GM20000 (cell line): ENCODE data around the gene CTBP1.

Experiments
- DNase-seq: peaks from one replicate; pipeline ENCODE4 v3.0.0; 2012; ENCODE audit warnings: low spot score
- TF ChIP-seq, protein P1 (sequence below): IDR thresholded peaks from 2 replicates; pipeline ENCODE4 v1.5.1; 2012; ENCODE audit warnings: mild to moderate bottlenecking, control low read depth; ENCODE audit errors: extremely low read depth, missing control alignments

The CTBP1 gene

DNA sequence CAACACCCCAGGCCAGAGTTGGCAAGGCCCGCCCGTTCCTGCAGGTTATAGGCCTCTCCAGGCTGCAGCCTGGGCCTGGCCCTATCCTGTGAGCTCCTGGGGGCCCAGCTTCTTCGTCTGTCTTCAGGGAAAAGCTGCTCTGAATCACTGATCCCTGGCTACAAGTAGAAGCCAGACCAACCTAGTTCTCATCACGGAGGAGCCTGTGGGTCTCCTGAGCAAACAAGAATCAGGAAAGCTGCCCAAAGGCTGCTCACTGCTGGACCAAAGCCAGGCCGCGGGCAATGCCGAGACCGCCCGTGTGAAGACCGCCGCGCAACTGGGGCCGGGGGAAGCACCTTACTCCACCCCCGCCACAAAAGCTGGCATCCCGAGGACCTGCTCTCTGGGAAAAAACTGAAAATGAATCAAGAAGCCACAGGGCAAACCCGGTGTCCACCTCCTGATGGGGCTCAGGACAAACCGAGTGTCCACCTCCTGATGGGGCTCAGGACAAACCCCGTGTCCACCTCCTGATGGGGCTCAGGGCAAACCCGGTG is 12.8 kb downstream of the CTBP1 start:
- TF ChIP-seq, protein P1, sequence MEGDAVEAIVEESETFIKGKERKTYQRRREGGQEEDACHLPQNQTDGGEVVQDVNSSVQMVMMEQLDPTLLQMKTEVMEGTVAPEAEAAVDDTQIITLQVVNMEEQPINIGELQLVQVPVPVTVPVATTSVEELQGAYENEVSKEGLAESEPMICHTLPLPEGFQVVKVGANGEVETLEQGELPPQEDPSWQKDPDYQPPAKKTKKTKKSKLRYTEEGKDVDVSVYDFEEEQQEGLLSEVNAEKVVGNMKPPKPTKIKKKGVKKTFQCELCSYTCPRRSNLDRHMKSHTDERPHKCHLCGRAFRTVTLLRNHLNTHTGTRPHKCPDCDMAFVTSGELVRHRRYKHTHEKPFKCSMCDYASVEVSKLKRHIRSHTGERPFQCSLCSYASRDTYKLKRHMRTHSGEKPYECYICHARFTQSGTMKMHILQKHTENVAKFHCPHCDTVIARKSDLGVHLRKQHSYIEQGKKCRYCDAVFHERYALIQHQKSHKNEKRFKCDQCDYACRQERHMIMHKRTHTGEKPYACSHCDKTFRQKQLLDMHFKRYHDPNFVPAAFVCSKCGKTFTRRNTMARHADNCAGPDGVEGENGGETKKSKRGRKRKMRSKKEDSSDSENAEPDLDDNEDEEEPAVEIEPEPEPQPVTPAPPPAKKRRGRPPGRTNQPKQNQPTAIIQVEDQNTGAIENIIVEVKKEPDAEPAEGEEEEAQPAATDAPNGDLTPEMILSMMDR: no peak
- no peak for DNase-seq

DNA sequence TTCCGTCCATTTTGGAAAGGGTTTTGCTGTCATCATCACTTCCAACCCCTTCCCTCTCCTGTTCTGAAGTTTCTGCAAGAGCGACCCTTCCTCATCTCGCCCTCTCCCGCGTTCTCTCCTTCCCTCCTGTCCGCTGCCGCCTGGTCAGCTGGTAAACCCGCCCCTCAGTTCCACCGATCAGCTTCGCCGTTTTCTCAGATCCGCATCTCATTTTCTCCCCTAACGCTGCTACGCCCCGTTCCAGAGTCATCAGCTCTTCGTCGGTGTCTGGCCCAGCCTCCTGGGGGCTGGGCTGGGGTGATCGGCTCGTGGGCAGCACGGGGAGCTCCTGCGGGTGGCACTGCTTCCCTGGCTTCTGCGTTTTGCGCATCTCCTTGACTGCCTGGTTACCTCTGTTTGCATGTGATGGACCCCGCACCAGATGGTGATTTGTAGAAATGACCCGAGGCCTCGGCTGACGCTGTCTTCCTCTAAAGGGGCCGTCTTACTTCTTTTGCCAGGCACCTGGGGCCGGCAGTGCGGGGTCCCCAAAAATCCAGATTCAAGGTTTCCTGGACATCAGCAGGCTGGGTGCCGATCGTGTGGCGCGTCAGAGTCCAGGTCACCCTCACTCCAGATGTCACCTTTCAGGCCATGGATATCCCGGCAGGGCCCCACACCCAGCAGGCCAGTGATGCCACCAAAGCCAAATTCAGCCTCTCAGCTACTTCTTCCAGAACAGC is 13.4 kb downstream of the CTBP1 start:
- TF ChIP-seq, protein P1: no peak
- DNase-seq: no peak

DNA sequence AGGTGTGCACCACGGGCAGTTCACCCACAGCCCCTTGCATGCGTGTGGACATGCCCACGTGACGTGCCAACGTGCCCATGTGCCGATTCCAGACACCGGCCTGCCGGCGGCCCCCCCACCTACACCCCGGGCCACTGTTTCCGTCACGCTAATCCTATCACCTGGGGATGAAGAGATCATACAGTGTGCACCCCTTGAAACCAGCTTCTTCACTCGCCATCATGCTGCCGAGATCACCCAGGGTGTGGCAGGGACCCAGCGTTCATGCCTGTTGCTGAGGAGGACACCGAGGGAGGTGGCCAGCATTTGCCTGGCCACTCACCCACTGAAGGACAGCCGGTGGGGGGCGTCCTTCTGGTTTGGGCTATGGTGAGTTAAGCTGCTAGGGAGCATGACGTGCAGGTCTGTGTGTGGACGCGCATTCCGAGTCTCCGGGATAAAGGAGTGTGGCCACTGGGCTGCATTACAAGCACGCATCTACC is 14.1 kb downstream of the CTBP1 start:
- TF ChIP-seq, protein P1: no peak

DNA sequence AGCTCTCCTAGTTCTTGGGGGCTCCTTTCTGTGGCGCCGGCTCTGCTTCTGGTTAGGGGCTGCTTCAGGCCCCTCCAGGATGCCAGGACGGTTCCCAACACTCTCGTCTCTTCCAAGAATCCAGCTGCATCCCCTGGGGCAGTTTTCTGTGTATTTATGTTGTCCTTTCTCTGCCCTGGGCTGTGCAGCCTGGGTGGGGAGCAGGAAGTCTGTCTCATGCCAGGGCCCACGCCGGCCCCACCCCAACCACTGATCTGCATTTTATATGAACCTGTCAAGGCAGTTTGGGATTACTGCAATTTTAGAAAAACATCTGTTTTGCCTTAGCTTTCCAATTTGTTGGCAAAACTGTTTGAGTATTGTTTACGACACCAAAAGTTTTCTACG is 14.6 kb downstream of the CTBP1 start:
- no peak for DNase-seq
- TF ChIP-seq, protein P1: no peak

More for the DNA sequence above, 14.1 kb downstream of the CTBP1 start:
- DNase-seq: no peak

DNA sequence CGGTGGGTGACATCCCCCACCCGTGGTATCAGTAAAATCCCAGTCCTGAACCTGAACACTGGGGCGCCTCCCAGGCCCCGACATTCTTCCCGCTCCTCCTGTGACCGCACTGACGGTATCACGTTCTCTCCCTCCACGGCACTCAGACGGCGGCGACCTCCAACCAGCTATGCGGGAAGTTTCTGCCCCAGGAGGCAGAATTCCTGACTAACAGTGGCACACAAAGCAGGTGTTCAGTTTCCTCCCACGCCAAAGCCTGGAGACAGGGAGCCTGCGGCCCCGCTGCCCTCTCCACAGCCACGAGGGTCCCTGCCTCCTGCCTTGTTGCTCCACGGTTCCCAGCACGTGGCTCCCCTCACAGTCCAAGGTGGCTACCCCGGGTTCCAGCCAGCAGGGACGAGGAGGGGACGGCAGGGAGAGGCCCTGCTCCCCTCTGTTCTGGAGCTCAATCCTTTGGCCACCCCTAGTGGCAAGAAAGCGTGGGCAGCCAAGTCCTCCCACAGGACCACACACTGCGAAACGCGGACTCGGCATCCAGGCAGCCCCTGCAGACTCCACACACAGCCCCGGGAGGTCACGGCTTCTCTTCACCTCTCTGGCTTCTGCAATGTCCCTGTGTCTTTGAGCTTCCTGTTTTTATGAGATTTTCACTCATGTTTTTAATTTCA is 15.2 kb downstream of the CTBP1 start:
- TF ChIP-seq, protein P1: no peak
- DNase-seq: no peak

DNA sequence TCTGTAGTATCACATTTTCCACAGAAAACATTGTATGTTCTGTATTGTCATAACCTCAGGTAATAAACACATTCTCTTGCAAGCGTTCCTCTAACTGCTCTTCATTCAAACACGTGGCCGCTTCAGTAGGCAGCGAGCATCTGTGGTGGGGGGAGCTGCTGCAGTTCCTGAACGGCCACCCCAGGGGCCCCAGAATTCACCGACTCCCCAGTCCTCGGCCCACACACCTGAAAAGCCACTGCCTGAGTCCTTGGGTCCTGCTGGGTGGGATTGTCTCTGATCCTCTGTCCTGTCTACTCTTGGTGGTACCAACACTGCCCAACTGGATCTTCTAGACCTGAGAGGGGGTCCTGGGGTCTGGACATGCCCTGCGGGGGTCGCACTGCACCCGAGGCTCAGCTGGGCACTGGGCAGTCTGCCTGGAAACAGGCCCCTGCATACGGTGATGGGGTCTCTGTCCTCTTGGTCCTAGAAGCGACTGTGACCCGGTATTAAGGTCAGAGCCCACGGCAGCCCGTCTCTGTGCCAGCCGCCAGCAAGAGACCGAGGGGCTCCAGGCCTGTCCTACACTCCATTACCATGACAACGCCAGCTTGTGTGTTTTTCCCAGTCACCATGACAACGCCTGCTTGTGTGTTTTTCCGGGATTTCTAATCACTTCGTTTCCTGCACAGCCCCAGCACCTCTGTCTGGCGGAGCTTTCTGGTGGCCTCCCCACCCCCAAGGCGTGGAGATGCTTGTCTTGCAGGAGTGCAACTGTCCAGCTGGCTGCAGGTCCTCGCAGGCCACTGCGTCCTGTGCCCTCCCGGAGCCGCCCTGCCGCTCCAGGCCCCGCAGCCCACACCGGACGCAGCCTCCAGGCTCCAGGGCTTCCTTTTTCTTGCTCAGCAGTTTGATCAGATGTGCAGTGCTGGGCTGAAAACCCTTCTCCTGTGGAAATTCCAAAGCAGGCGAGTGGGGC is 16.0 kb downstream of the CTBP1 start:
- DNase-seq: no peak
- TF ChIP-seq, protein P1: no peak
